SK-N-MC (cell line): ENCODE measurements around the gene EBF4.

Experiments used
- EZH2 ChIP-seq: fragments of 200-600 bp; sonication (generic); IDR thresholded peaks from one replicate; pipeline ENCODE4 v1.6.1; 2017; ENCODE audit warnings: antibody characterized with exemption
- FOXP2 ChIP-seq: optimal IDR thresholded peaks from 2 replicates; pipeline ENCODE3; 2011; ENCODE audit warnings: mild to moderate bottlenecking, moderate library complexity; ENCODE audit not compliant: insufficient read depth; ENCODE audit errors: extremely low read length, control extremely low read depth
- POLR2AphosphoS5 ChIP-seq: IDR thresholded peaks from 2 replicates; pipeline ENCODE4 v1.6.1; 2012; ENCODE audit warnings: mild to moderate bottlenecking, low read depth, low read length, borderline replicate concordance

GRCh38 chr20:2690718-2691117, 1.9 kb upstream of the EBF4 start:
- TF ChIP-seq EZH2: no peak
- no peak for TF ChIP-seq POLR2AphosphoS5
- no peak for TF ChIP-seq FOXP2
